SU-DHL-6 (cell line): ENCODE data around the gene LIMCH1.
"Not testable (repeated sequence)": the region's sequence is repeated elsewhere in the genome, so short reads cannot be mapped to it uniquely, and the experiment has no call there.

ENCODE experiments used
- H2AFZ ChIP-seq: fragments of 200-600 bp; sonication (generic); 2 replicates; pipeline ENCODE4 v1.6.1; 2014; ENCODE audit warnings: low read depth, mild to moderate bottlenecking, moderate library complexity, mixed read lengths, antibody characterized with exemption, low read length; ENCODE audit not compliant: severe bottlenecking
- H3F3A ChIP-seq: fragments of 200-600 bp; shearing (Covaris generic); 2 replicates; pipeline ENCODE4 v1.6.0; 2016; ENCODE audit warnings: antibody characterized with exemption, mild to moderate bottlenecking; ENCODE audit not compliant: insufficient read depth
- H3K27ac ChIP-seq: fragments of 200-600 bp; sonication (generic); 2 replicates; pipeline ENCODE4 v1.5.1; 2016; ENCODE audit warnings: low read depth, mild to moderate bottlenecking, low read length, moderate library complexity, mixed read lengths
- H3K27me3 ChIP-seq: fragments of 200-600 bp; sonication (generic), shearing (Covaris generic); 2 replicates; pipeline ENCODE4 v1.6.0; 2014; ENCODE audit warnings: mild to moderate bottlenecking, low read length
- H3K36me3 ChIP-seq: fragments of 200-600 bp; sonication (generic); 2 replicates; pipeline ENCODE4 v1.6.1; 2014; ENCODE audit warnings: mild to moderate bottlenecking, low read length, mixed read lengths
- H3K4me2 ChIP-seq: fragments of 300-600, 200-600 bp; shearing (Covaris generic), sonication (generic); 2 replicates; pipeline ENCODE4 v1.6.0; 2014; ENCODE audit warnings: low read length, low read depth, mild to moderate bottlenecking; ENCODE audit not compliant: poor library complexity, severe bottlenecking
- H3K4me3 ChIP-seq: fragments of 200-600 bp; sonication (generic); 2 replicates; pipeline ENCODE4 v1.5.1; 2014; ENCODE audit warnings: antibody characterized with exemption, low read length, mild to moderate bottlenecking, mixed read lengths; ENCODE audit not compliant: insufficient read depth, poor library complexity, severe bottlenecking
- H3K79me2 ChIP-seq: fragments of 200-600 bp; sonication (generic); 2 replicates; pipeline ENCODE4 v1.6.1; 2014; ENCODE audit warnings: mild to moderate bottlenecking, low read length, moderate library complexity; ENCODE audit not compliant: insufficient read depth
- H3K9ac ChIP-seq: fragments of 200-600 bp; sonication (generic); 2 replicates; pipeline ENCODE4 v1.7.0; 2014; ENCODE audit warnings: mild to moderate bottlenecking, low read length
- H3K9me2 ChIP-seq: fragments of 200-600 bp; sonication (generic); replicated peaks from 2 replicates; pipeline ENCODE4 v1.6.1; 2014; ENCODE audit warnings: low read length; ENCODE audit not compliant: insufficient read depth
- H3K9me3 ChIP-seq: fragments of 200-600 bp; sonication (generic); 2 replicates; pipeline ENCODE4 v1.6.1; 2014; ENCODE audit warnings: low read length, mixed read lengths; ENCODE audit not compliant: insufficient read depth
- H4K20me1 ChIP-seq: fragments of 200-600 bp; sonication (generic); 2 replicates; pipeline ENCODE4 v1.6.1; 2014; ENCODE audit warnings: low read depth, mild to moderate bottlenecking, antibody characterized with exemption, low read length, moderate library complexity, mixed read lengths
- CTCF ChIP-seq: fragments of 200-600 bp; sonication (generic); IDR thresholded peaks from one replicate; pipeline ENCODE4 v1.5.1; 2017; ENCODE audit warnings: antibody characterized with exemption, mild to moderate bottlenecking, low read length, moderate library complexity; ENCODE audit not compliant: insufficient read depth, poor library complexity, severe bottlenecking
- EZH2phosphoT487 ChIP-seq: fragments of 200-600 bp; sonication (generic), shearing (Covaris generic); conservative IDR thresholded peaks from 2 replicates; pipeline ENCODE4 v1.6.1; 2018; ENCODE audit warnings: mild to moderate bottlenecking, antibody characterized with exemption, low read length, moderate library complexity, mixed read lengths

Gene LIMCH1

GRCh38 chr4:41538017-41538733 is at the start of gene LIMCH1:
LIMCH1 (plus strand) TSS chr4:41538157; CDS start chr4:41605996, 67,839 bp downstream.
- Histone ChIP-seq H3K9me2 (no peaks in the 10 kb centered on the region), H3K4me3 (no peak within 1 kb of the TSS), H3K4me2 (no peak within 1 kb of the TSS), H4K20me1 (no peaks in the 10 kb centered on the region), H3K36me3 (no peaks in the 10 kb centered on the region), H3K79me2 (no peaks in the 10 kb centered on the region), H2AFZ (no peak within 1 kb of the TSS), H3K9ac (no peak within 1 kb of the TSS), H3K27me3 (no peaks in the 10 kb centered on the region), H3F3A (no peaks in the 10 kb centered on the region), H3K9me3 (no peaks in the 10 kb centered on the region), H3K27ac (no peak within 1 kb of the TSS)
- TF ChIP-seq EZH2phosphoT487 (no peak), CTCF (no peak)

- H3K27me3 ChIP-seq, H3K27ac ChIP-seq, H3K9ac ChIP-seq, H3K36me3 ChIP-seq, H3K4me3 ChIP-seq, H3K9me3 ChIP-seq, H2AFZ ChIP-seq, H3F3A ChIP-seq, H3K9me2 ChIP-seq, H3K79me2 ChIP-seq, H3K4me2 ChIP-seq, H4K20me1 ChIP-seq: not testable (repeated sequence)
Observed at GRCh38 chr4:41491081-41491576, 46.8 kb upstream of the LIMCH1 start.

GRCh38 chr4:41496977-41497376 is 41.0 kb upstream of the LIMCH1 start:
- no peaks in the 10 kb centered on the region for H3K9me3 ChIP-seq
- H2AFZ ChIP-seq: no peak overlapping the region
- H3K4me2 ChIP-seq: no peak overlapping the region
- H3K36me3 ChIP-seq: no peaks in the 10 kb centered on the region
- H3K4me3 ChIP-seq: no peak overlapping the region
- H3K9me2 ChIP-seq: no peaks in the 10 kb centered on the region
- H3K79me2 ChIP-seq: no peaks in the 10 kb centered on the region
- no peaks in the 10 kb centered on the region for H3K27me3 ChIP-seq
- H4K20me1 ChIP-seq: no peaks in the 10 kb centered on the region
- no peak overlapping the region for H3K27ac ChIP-seq
- TF ChIP-seq EZH2phosphoT487: no peak
- TF ChIP-seq CTCF: no peak
- H3F3A ChIP-seq: no peaks in the 10 kb centered on the region
- H3K9ac ChIP-seq: no peak overlapping the region

- Histone ChIP-seq H3K9me3 (no peaks in the 10 kb centered on the region), H3K9me2 (no peaks in the 10 kb centered on the region), H3K4me2 (no peak overlapping the region), H3K27me3 (no peaks in the 10 kb centered on the region), H3F3A (no peaks in the 10 kb centered on the region), H2AFZ (no peak overlapping the region), H3K79me2 (no peaks in the 10 kb centered on the region), H3K27ac (no peak overlapping the region), H3K36me3 (no peaks in the 10 kb centered on the region), H3K4me3 (no peak overlapping the region), H3K9ac (no peak overlapping the region), H4K20me1 (no peaks in the 10 kb centered on the region)
- TF ChIP-seq CTCF (no peak), EZH2phosphoT487 (no peak)
Observed at GRCh38 chr4:41498177-41498576, 39.8 kb upstream of the LIMCH1 start.
